ENCODE results near the gene BCAP31.
A peak's percentile ranks its signal among the peaks of the same experiment; 100 is the strongest.
"Not testable (repeated sequence)": the region's sequence is repeated elsewhere in the genome, so short reads cannot be mapped to it uniquely, and the experiment has no call there.

BCAP31 gene

GRCh38 chrX:153765138-153766079 is 41.2 kb upstream of the BCAP31 start:
- peak overlapping the region in 1 of 2 donors; percentile 85 for H3K27ac Mint-ChIP-seq
- no peaks in the 10 kb centered on the region for H3K9me3 Mint-ChIP-seq
- ATAC-seq, result peak; percentile 23
- no peak for DNase-seq
- H3K4me1 Mint-ChIP-seq, result peaks cover 31% of the 10 kb centered on the region
- H3K27me3 Mint-ChIP-seq, result no peaks in the 10 kb centered on the region
- H3K4me3 Mint-ChIP-seq, result peak overlapping the region in 1 of 2 donors; percentile 83

GRCh38 chrX:153764786-153765137 is 40.6 kb upstream of the BCAP31 start:
- peaks cover 31% of the 10 kb centered on the region for H3K4me1 Mint-ChIP-seq
- H3K27me3 Mint-ChIP-seq, result no peaks in the 10 kb centered on the region
- ATAC-seq (no peak), DNase-seq (no peak)
- no peak overlapping the region for H3K27ac Mint-ChIP-seq
- no peaks in the 10 kb centered on the region for H3K9me3 Mint-ChIP-seq
- H3K4me3 Mint-ChIP-seq, result no peak overlapping the region

DNA sequence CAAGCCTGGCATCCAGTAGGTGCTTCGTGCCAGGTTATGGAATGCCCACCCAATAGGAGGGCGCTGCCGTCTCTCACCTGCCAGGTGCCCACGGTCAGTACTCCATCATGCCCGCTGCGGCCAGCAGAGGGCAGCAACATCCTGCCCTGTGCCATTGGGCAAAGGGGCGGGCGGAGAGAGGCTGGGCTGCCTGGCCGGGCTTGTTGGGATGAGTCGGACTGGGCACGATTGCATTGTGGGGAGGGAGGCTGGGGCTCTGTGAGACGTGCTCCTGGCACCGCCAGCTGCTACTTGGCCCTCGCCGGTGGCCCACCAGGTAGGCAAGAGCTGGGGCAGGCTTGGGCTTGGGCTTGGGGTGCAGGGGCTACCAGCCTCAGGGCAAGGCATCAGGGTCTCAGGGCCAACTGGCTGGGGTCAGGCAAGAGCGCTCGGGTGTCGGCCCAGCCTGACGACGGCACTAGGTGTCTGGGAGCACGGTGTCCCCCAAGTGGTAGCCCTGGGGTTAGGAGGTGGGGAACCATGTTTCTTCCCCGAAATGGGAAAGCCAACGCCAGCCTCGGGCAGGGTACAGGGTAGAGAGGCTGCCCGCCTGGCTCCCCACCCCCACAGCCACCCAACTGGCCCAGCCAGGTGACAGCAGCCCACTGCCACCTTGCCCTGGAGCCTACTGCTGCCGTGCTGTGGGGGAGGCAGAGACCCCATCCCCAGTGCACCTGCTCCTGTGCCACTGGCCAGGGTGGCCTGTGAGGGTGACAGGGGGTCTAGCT is 40.0 kb upstream of the BCAP31 start, which contains the start of gene PLXNB3:
PLXNB3 (plus strand) TSS at position 261 of the 767 bp plus-strand sequence. CDS start 1,287 bp downstream, outside the sequence.
- Mint-ChIP-seq H3K9me3 (no peaks in the 10 kb centered on the region), H3K4me1 (peaks cover 31% of the 10 kb centered on the region), H3K27ac (peak within 1 kb of the TSS in 1 of 2 donors; percentile 76), H3K4me3 (peak within 1 kb of the TSS; percentile 34 to 62), H3K27me3 (no peaks in the 10 kb centered on the region)
- ATAC-seq (peak; percentile 75), DNase-seq (peak; percentile 67 to 78)

DNA sequence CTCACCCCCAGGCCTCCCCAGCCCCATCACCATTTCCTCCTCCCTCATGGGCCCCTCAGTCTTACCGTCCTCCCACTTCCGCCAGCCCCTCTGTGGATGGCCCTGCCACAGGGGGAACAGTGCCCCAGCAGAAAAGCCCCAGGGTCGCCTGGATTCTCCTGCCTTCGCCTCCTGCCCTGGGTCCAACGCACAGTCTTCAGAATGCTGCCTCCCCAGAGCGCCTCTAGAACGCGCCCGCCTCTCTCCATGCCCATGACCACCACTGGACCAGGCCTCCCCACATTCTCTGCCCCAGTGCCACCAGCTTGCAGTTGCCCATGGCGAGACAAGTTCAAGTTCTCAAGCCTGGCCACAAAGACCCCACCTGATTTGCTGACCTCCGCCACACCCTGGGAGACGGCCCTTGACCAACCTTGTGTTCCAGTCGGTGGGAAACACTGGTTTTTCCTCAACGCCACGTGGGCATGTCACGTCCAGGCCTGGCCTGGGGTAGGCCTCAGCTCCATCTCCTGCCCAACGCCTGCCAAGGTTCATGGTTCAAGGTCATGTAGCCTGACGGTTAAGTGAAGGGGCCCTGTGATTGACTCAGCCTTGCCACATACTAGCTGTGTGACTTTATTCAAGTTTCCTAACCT is 39.2 kb upstream of the BCAP31 start:
- no peaks in the 10 kb centered on the region for H3K9me3 Mint-ChIP-seq
- H3K4me1 Mint-ChIP-seq, result peaks cover 28% of the 10 kb centered on the region
- DNase-seq, result no peak
- ATAC-seq, result no peak
- no peaks in the 10 kb centered on the region for H3K27me3 Mint-ChIP-seq
- H3K27ac Mint-ChIP-seq, result no peak overlapping the region
- H3K4me3 Mint-ChIP-seq, result no peak overlapping the region

DNA sequence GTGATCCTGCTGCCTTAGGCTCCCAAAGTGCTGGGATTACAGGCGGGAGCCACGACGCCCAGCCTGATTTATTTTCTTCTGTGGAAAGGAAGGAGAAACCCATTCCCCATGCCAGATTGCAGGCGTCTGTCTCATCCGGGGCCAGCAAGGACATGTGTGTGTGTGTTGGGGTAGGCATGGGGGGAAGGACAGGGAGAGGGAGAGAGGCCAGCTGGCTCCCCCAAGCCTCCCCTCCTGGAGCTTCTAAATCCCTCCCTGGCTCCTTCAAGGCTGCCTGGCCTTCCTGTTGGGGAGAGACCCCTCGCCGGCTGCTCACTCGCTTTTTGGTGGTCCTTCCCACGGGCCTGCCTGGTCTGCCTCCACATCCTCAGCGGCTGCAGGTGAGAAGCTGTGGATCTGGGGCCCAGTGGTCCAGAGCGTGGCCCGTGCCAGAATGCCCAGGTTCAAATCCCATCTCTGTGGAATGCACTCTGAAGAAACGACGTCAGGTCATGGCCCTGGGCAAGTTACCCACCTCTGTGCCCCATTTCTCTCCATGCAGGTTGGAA is 38.5 kb upstream of the BCAP31 start:
- Mint-ChIP-seq H3K27me3 (no peaks in the 10 kb centered on the region), H3K4me1 (peaks cover 21% of the 10 kb centered on the region), H3K4me3 (no peak overlapping the region), H3K9me3 (no peaks in the 10 kb centered on the region), H3K27ac (no peak overlapping the region)
- ATAC-seq (no peak), DNase-seq (no peak)

DNA sequence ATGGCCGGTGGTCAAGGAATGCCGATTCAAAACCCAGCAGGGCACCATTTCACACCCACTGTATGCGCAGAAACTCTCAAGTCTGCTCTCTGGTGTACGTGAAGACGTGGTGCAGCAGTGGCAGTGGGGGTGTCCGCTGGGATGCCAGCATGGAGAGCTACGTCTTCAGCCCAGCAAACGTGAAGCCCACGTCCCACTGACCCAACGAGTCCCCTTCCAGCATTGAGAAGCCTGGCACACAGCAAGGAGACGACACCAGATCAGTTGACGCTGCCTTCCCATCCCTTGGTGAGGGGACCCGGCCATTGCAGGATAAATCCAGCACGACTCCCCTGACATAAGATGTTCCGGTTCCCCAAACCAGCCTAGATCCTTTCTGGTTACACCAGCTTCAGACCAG is 37.7 kb upstream of the BCAP31 start:
- no peaks in the 10 kb centered on the region for H3K9me3 Mint-ChIP-seq
- no peak overlapping the region for H3K27ac Mint-ChIP-seq
- DNase-seq (no peak), ATAC-seq (no peak)
- H3K27me3 Mint-ChIP-seq, result no peaks in the 10 kb centered on the region
- H3K4me1 Mint-ChIP-seq, result peaks cover 18% of the 10 kb centered on the region
- no peak overlapping the region for H3K4me3 Mint-ChIP-seq

DNA sequence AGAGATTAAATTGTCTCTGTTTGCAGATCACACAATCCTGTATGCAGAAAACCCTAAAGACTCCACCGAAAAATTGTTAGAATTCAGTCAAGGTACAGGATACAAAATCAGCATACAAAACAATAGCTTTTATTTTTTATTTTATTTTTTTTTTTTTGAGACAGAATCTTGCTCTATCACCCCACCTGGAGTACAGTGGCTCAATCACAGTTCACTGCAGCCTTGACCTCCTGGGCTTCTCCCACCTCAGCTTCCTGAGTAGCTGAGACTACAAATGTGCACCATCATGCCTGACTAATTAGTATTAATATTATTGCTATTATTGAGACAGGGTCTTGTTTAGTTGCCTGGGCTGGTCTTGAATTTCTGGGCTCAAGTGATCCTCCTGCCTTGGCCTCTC is 30.9 kb upstream of the BCAP31 start:
- DNase-seq (no peak), ATAC-seq (no peak)
- H3K27ac Mint-ChIP-seq, result no peak overlapping the region
- H3K9me3 Mint-ChIP-seq, result no peaks in the 10 kb centered on the region
- H3K4me3 Mint-ChIP-seq, result no peak overlapping the region
- no peaks in the 10 kb centered on the region for H3K4me1 Mint-ChIP-seq
- no peaks in the 10 kb centered on the region for H3K27me3 Mint-ChIP-seq

DNA sequence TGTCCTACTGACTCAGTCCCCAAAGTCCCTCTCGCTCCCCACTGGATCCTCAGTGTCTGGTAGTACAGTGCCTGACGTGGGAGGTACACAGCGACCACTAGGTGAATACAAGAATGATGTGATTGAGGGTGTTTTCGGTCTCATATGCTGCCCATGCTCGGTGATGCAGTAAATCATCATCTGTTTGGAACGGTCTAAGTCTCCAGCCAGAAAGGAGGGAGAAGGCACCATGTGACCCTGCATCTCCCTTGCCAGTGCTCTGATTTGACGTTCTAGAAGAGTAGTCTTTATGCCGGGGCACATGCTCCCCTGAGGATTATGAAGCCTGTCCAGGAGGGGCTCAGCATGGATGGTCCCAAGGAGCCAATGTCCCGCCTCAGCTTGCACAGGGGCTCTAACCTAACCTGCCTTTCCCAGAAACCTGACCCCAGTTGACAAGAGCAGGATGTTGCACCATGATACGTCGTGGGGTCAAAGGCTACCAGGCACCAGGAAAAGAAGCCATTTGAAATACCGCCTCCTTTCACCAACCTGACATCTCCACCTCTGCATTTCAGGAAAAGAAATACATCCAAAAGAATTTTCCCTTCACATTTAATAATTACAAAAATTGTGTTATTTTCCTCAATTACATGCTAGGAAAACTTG is 26.1 kb upstream of the BCAP31 start:
- Mint-ChIP-seq H3K4me1 (no peaks in the 10 kb centered on the region), H3K27ac (no peak overlapping the region), H3K4me3 (no peak overlapping the region), H3K9me3 (no peaks in the 10 kb centered on the region), H3K27me3 (peaks cover 9% of the 10 kb centered on the region)
- no peak for ATAC-seq
- no peak for DNase-seq

- not testable (repeated sequence) for H3K27ac Mint-ChIP-seq, H3K4me1 Mint-ChIP-seq, DNase-seq, H3K9me3 Mint-ChIP-seq, H3K4me3 Mint-ChIP-seq, ATAC-seq
- peaks cover 17% of the 10 kb centered on the region for H3K27me3 Mint-ChIP-seq
Observed at GRCh38 chrX:153749017-153749416, 24.8 kb upstream of the BCAP31 start.

- not testable (repeated sequence) for DNase-seq, H3K4me1 Mint-ChIP-seq, H3K27ac Mint-ChIP-seq, H3K9me3 Mint-ChIP-seq, ATAC-seq, H3K4me3 Mint-ChIP-seq
- H3K27me3 Mint-ChIP-seq, result peaks cover 17% of the 10 kb centered on the region
Observed at GRCh38 chrX:153746991-153747390, 22.8 kb upstream of the BCAP31 start.

- H3K9me3 Mint-ChIP-seq, result no peaks in the 10 kb centered on the region
- ATAC-seq, result no peak
- H3K4me3 Mint-ChIP-seq, result no peak overlapping the region
- peaks cover under 1% of the 10 kb centered on the region for H3K4me1 Mint-ChIP-seq
- H3K27ac Mint-ChIP-seq, result no peak overlapping the region
- H3K27me3 Mint-ChIP-seq, result peaks cover 17% of the 10 kb centered on the region
- no peak for DNase-seq
Observed at GRCh38 chrX:153746359-153746758, 22.2 kb upstream of the BCAP31 start.

DNA sequence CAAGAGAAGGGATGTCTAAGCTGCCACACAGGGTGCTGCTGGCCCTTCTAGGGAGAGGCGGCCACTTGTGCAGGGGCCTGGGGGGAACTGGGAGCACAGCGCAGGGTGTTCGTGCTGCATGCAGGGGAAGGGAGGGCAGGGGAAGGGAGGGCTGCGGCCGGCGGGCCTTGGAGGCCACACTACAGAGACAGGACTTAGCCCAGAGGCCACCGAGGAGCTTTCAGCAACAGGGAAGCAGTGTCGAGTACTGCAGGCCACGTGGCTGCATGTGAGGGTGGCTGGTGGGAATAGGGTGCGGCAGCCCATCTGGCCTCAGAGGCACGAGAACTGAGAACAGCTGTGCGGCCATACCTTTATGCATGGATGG is 20.9 kb upstream of the BCAP31 start:
- DNase-seq, ATAC-seq, H3K27ac Mint-ChIP-seq, H3K4me3 Mint-ChIP-seq, H3K9me3 Mint-ChIP-seq: not testable (repeated sequence)
- Mint-ChIP-seq H3K4me1 (peaks cover 13% of the 10 kb centered on the region), H3K27me3 (peaks cover 17% of the 10 kb centered on the region)

DNA sequence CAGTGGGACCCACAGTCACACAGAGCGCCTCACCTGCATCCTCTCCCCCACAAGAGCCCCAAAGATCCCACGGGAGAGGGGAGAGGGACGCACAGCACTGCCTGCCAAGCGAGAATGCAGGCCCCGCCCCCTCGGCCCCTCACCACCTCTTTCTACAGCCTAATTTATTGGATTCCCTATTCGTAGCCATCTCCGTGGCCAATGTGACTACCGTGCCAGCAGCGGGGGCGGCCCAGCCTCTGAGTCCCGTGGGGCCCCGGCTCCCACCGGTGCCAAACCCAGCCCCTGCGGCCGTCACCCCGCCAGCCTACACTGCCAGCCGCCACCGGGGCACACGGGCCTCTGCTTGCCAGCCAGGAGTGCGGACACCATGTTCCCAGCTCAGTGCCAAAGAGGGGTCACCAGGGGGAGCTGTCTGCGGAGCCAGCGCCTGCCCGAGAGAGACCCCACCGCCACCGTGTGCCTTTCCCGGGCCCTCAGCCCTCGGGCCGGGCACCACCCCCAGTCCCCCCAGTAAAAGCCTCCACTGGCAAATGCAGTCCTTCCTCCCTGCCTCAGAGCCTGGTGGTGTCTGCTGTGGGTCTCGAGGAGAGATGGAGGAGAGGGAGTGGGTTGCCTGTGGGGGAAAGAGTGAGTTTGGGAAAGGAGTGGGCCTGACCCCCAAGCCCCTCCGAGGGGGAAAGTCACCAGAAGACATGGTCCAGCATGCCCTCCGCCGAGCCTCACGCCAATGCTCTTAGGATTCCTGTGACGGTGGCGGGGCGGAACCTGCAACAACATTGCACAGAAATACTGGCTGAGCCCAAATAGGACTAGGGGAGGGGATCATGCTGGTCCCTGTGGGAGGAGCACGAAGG is 20.3 kb upstream of the BCAP31 start:
- ATAC-seq (no peak), DNase-seq (no peak)
- Mint-ChIP-seq H3K4me3 (peak overlapping the region in 1 of 2 donors; percentile 26), H3K4me1 (peaks cover 19% of the 10 kb centered on the region), H3K27me3 (peaks cover 17% of the 10 kb centered on the region), H3K9me3 (no peaks in the 10 kb centered on the region), H3K27ac (no peak overlapping the region)

DNA sequence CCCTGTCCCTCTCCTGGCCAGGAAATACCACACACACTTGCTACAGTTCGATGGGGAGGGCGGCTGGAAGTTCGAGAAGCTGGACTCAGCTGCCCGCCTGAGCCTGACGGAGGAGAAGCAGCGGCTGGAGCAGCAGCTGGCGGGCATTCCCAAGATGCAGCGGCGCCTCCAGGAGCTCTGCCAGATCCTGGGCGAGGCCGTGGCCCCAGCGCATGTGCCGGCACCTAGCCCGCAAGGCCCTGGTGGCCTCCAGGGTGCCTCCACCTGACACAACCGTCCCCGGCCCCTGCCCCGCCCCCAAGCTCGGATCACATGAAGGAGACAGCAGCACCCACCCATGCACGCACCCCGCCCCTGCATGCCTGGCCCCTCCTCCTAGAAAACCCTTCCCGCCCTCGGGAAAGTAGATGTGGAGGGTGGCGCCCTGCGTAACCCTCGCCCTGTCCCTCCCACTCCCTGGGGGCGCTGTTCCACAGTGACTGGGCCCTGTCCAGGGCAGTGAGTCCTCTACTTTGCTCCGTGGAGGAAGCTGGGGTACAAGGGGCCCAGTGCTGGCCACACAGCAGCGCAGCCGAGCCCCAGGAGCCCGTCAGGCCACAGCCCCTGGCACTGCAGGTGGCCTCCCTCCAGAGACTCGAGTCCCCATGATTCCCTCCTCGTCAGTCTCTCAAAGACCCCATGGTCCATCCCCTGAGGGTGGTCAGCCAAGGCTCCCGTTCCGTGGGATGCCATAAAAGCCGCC is 19.5 kb upstream of the BCAP31 start:
- H3K4me1 Mint-ChIP-seq, result peaks cover 20% of the 10 kb centered on the region
- H3K27me3 Mint-ChIP-seq, result peaks cover 17% of the 10 kb centered on the region
- DNase-seq, result not testable (repeated sequence)

More for the DNA sequence above, 19.5 kb upstream of the BCAP31 start:
- H3K9me3 Mint-ChIP-seq, H3K4me3 Mint-ChIP-seq, ATAC-seq, H3K27ac Mint-ChIP-seq: not testable (repeated sequence)
